ENCODE data around the gene KDM4B. TPM values are rescaled to one million over a fixed set of nuclear protein-coding genes. Genes with fewer than 3 reads are reported as not detected.

Gene KDM4B
- total RNA-seq, 4 donors from 2014 or later: 14.0 to 39.9 (median 19.5) TPM

- intact Hi-C loops (cut with DNase I): no loop called here
- DNase-seq: no peak
- Histone ChIP-seq H3K27me3 (no peaks in the 10 kb centered on the region), H3K4me1 (peaks cover 22 to 49% (median 31%) of the 10 kb centered on the region in 3 donors), H3K36me3 (peaks cover 6 to 69% (median 28%) of the 10 kb centered on the region in 3 donors), H3K4me3 (no peak overlapping the region), H3K9me3 (no peaks in the 10 kb centered on the region), H3K27ac (no peak overlapping the region)
- TF ChIP-seq POLR2A (IDR thresholded peaks at IDR 0.05) (no peak), CTCF (IDR thresholded peaks at IDR 0.05) (no peak)
- 67 to 82% methylated on average over 26 to 27 of the region's 29 CpGs for WGBS, 2 donors
Measured at GRCh38 chr19:5035105-5035761, 66.3 kb downstream of the KDM4B start.

- no peak overlapping the region for H3K4me3 ChIP-seq
- H3K4me1 ChIP-seq: peaks cover 22 to 49% (median 24%) of the 10 kb centered on the region in 3 donors
Measured at GRCh38 chr19:5035793-5036697, 67.1 kb downstream of the KDM4B start.

GRCh38 chr19:5036698-5037563, 68.0 kb downstream of the KDM4B start:
- Histone ChIP-seq H3K27ac (peak overlapping the region in 3 of 4 donors; percentile 3 to 52 (median 49)), H3K4me3 (peak overlapping the region in 1 of 4 donors; percentile 34), H3K4me1 (peaks cover 19 to 49% (median 23%) of the 10 kb centered on the region in 3 donors), H3K9me3 (no peaks in the 10 kb centered on the region), H3K36me3 (peaks cover 16 to 82% (median 39%) of the 10 kb centered on the region in 3 donors), H3K27me3 (no peaks in the 10 kb centered on the region)
- DNase-seq: no peak
- no peak for TF ChIP-seq CTCF (IDR thresholded peaks at IDR 0.05)
- no peak for TF ChIP-seq POLR2A (IDR thresholded peaks at IDR 0.05)
- WGBS, 2 donors: 51 to 54% methylated on average over 18 to 20 of the region's 36 CpGs
- intact Hi-C loops (cut with DNase I): no loop called here

More at GRCh38 chr19:5035793-5036697, 67.1 kb downstream of the KDM4B start:
- TF ChIP-seq POLR2A (IDR thresholded peaks at IDR 0.05) (no peak), CTCF (IDR thresholded peaks at IDR 0.05) (no peak)
- Histone ChIP-seq H3K27me3 (no peaks in the 10 kb centered on the region), H3K9me3 (no peaks in the 10 kb centered on the region), H3K36me3 (peaks cover 14 to 73% (median 36%) of the 10 kb centered on the region in 3 donors), H3K27ac (peak overlapping the region in 2 of 4 donors; percentile 3 to 52)
- no peak for DNase-seq
- intact Hi-C loops (cut with DNase I): no loop called here
- WGBS, 2 donors: 68 to 90% methylated on average over 2 to 5 of the region's 36 CpGs

- intact Hi-C loops (cut with DNase I): no loop called here
- no peak for DNase-seq
- WGBS, 2 donors: 82% methylated on average over 9 of the region's 17 CpGs; no CpG with 5 or more reads in 1 of the 2 donors
- Histone ChIP-seq H3K27ac (no peak overlapping the region), H3K9me3 (no peaks in the 10 kb centered on the region), H3K27me3 (no peaks in the 10 kb centered on the region), H3K4me1 (peaks cover 19 to 49% (median 23%) of the 10 kb centered on the region in 3 donors), H3K4me3 (no peak overlapping the region), H3K36me3 (peaks cover 16 to 85% (median 36%) of the 10 kb centered on the region in 3 donors)
- no peak for TF ChIP-seq CTCF (IDR thresholded peaks at IDR 0.05)
- no peak for TF ChIP-seq POLR2A (IDR thresholded peaks at IDR 0.05)
Measured at GRCh38 chr19:5037936-5038335, 69.0 kb downstream of the KDM4B start.
